MCF 10A (cell line): Measurements from ENCODE around the gene LRBA. TPM values are rescaled to one million over a fixed set of nuclear protein-coding genes. Genes with fewer than 3 reads are reported as not detected.

Experiments used
- BruUV-seq: library from RNA; stranded (reverse); fragments of 400-500 nt; replicated peaks from 2 replicates; lab custom pipeline; 2021; lab: Mats Ljungman, UMichigan
- CTCF ChIA-PET: fragments of 300-600 bp; sonication (Branson Sonifier 250); formaldehyde crosslinking; extraction: SDS; loops from one replicate; lab custom pipeline; 2021; ENCODE audit warnings: antibody characterized with exemption, inconsistent platforms; lab: Yijun Ruan, JAX
- POLR2A ChIA-PET: fragments of 300-600, 350-650 bp; sonication (Branson Sonifier 250); formaldehyde crosslinking; extraction: SDS; loops from one replicate; lab custom pipeline; 2020; ENCODE audit warnings: antibody characterized with exemption, inconsistent platforms; lab: Yijun Ruan, JAX
- DNase-seq: peaks from one replicate; pipeline ENCODE4 v3.0.0-alpha.2; 2018; ENCODE audit not compliant: unreplicated experiment
- H3K27ac Mint-ChIP-seq: one replicate; pipeline ENCODE4 v1.8.0; 2022; ENCODE audit warnings: mild to moderate bottlenecking, low read depth, mixed read lengths; ENCODE audit not compliant: unreplicated experiment
- H3K27me3 Mint-ChIP-seq: one replicate; pipeline ENCODE4 v1.8.0; 2022; ENCODE audit warnings: mixed read lengths; ENCODE audit not compliant: insufficient read depth, unreplicated experiment
- H3K36me3 Mint-ChIP-seq: one replicate; pipeline ENCODE4 v1.8.0; 2022; ENCODE audit warnings: mild to moderate bottlenecking, moderate library complexity, mixed read lengths; ENCODE audit not compliant: insufficient read depth, unreplicated experiment
- H3K4me1 Mint-ChIP-seq: one replicate; pipeline ENCODE4 v1.8.0; 2022; ENCODE audit warnings: mixed read lengths; ENCODE audit not compliant: insufficient read depth, unreplicated experiment
- H3K4me3 Mint-ChIP-seq: one replicate; pipeline ENCODE4 v1.8.0; 2022; ENCODE audit warnings: mild to moderate bottlenecking, moderate library complexity, mixed read lengths; ENCODE audit not compliant: unreplicated experiment
- H3K9me3 Mint-ChIP-seq: one replicate; pipeline ENCODE4 v1.8.0; 2022; ENCODE audit warnings: mixed read lengths; ENCODE audit not compliant: unreplicated experiment
- intact Hi-C: fragments of 100-400 bp; cut with micrococcal nuclease; formaldehyde crosslinking; loops from 2 replicates; pipeline ENCODE4 v1.14.1; 2022
- total RNA-seq: library from RNA; stranded (reverse); gene quantifications from 2 replicates; pipeline ENCODE4 v1.2.3, GENCODE V29; 2022
- TF ChIP-seq, protein P1 (sequence below): fragments of 200-600 bp; IDR thresholded peaks from one replicate; pipeline ENCODE4 v1.8.0; 2022; ENCODE audit warnings: antibody characterized with exemption, mild to moderate bottlenecking; ENCODE audit not compliant: unreplicated experiment

The LRBA gene
- total RNA-seq, 1 experiment from 2014 or later = 64.5 TPM

DNA sequence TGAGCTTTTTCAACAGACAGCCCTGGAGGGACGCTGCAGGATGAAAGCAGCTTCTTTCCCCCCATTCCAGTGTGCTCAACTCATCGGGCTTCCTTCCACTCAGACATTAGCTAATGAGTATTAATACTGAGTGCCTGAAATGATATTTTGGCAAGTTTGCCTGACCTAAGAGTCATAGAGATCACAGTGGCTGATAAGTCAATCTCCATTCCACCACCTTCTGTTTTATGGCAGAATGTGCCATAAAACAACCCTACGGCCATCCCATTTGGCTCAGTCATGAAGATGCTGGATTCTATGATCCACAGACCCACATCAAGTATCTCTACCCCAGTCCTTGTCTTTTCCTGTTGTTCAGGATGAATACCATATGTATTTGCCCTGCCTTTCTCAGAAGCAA, 481.4 kb downstream of the LRBA start:
- no peak for DNase-seq
- Mint-ChIP-seq H3K27ac (no peak overlapping the region), H3K9me3 (no peaks in the 10 kb centered on the region), H3K4me3 (no peak overlapping the region), H3K36me3 (peaks cover 13% of the 10 kb centered on the region), H3K27me3 (no peaks in the 10 kb centered on the region), H3K4me1 (no peaks in the 10 kb centered on the region)
- intact Hi-C loops = no loop called here
- TF ChIP-seq, protein P1, sequence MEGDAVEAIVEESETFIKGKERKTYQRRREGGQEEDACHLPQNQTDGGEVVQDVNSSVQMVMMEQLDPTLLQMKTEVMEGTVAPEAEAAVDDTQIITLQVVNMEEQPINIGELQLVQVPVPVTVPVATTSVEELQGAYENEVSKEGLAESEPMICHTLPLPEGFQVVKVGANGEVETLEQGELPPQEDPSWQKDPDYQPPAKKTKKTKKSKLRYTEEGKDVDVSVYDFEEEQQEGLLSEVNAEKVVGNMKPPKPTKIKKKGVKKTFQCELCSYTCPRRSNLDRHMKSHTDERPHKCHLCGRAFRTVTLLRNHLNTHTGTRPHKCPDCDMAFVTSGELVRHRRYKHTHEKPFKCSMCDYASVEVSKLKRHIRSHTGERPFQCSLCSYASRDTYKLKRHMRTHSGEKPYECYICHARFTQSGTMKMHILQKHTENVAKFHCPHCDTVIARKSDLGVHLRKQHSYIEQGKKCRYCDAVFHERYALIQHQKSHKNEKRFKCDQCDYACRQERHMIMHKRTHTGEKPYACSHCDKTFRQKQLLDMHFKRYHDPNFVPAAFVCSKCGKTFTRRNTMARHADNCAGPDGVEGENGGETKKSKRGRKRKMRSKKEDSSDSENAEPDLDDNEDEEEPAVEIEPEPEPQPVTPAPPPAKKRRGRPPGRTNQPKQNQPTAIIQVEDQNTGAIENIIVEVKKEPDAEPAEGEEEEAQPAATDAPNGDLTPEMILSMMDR = no peak
- BruUV-seq = no TSS peak
- ChIA-PET CTCF (no interaction called here), POLR2A (interaction anchor here (1.4 kb wide), 1 partner anchor 25 kb away, joined by 3 read pairs; no protein-coding TSS in a partner anchor)

DNA sequence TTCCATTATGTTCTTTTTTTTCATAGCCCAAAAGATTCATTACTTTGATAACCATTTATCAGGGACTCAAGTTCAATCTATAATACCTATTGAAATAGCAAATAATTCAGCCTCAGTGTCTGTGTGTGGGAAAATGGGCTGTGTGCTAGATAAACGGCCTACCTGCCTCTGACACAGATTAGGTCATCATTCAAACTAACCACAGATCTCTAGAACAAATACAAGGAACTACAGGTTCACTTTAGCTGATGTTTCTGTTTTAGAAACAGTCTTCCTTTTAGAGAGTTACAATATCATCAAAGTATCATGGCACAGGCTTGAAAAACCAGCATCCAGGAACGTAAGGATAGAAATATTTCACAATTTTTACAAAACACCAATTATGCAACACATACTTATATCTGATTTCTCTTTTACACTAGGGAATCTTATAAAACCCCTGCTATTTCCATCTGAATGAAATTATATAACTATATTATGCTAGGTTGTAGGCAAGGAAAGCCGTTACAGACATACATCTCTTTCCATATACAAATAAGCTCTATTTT, 489.7 kb downstream of the LRBA start:
- intact Hi-C loops = no loop called here
- Mint-ChIP-seq H3K4me1 (no peaks in the 10 kb centered on the region), H3K9me3 (no peaks in the 10 kb centered on the region), H3K4me3 (no peak overlapping the region), H3K27me3 (no peaks in the 10 kb centered on the region), H3K27ac (no peak overlapping the region), H3K36me3 (no peaks in the 10 kb centered on the region)
- TF ChIP-seq, protein P1 = no peak
- ChIA-PET POLR2A (interaction anchor here (0.7 kb wide), 1 partner anchor 25 kb away, joined by 7 read pairs; no protein-coding TSS in a partner anchor), CTCF (no interaction called here)
- no peak for DNase-seq
- no TSS peak for BruUV-seq

DNA sequence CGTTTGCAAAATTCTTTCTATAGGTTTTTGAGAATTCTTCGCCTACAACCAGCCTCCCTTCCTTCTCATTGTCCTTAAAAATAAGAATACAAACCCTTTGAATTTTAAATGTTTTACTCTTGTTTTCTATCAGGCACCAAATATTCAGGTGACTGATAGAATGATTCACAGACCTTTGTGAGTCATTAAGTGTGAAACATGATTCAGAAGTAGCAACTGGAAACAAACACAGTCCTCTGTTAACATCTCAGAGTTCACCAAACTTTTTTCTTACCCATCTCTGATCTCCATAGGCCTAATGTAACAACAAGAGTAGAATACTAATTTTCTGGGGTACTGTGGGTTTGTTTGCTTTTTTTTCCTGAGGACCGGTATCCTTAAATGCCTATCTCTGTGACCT, 496.5 kb downstream of the LRBA start:
- POLR2A ChIA-PET = interaction anchor here (1.0 kb wide), 1 partner anchor 12 kb away, joined by 3 read pairs; no protein-coding TSS in a partner anchor
- BruUV-seq = no TSS peak
- DNase-seq = peak; percentile 64
- CTCF ChIA-PET = no interaction called here
- Mint-ChIP-seq H3K4me3 (peak overlapping the region; percentile 49), H3K9me3 (no peaks in the 10 kb centered on the region), H3K27me3 (no peaks in the 10 kb centered on the region), H3K36me3 (peaks cover 6% of the 10 kb centered on the region), H3K4me1 (peaks cover 19% of the 10 kb centered on the region), H3K27ac (peak overlapping the region; percentile 92)
- intact Hi-C loops = no loop called here
- TF ChIP-seq, protein P1 = no peak

DNA sequence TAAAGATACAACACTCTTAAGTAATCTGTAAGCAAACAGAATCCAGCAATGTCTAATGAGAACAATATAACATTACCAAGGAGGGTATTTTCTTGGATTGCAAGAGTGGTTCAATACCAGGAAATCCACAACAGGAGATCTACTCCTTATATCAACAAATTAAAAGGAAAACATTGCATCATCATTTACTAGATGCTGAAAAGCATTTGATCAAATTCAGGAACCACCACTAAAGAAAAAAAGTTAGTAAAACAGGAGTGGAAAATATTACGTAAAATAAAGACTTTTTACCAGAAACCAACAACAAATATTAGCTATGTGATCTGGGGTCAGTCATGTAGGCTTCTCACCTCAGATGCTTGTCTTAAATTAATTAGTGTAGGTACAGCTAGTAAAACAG, 499.9 kb downstream of the LRBA start:
- TF ChIP-seq, protein P1 = no peak
- Mint-ChIP-seq H3K27ac (no peak overlapping the region), H3K9me3 (no peaks in the 10 kb centered on the region), H3K27me3 (no peaks in the 10 kb centered on the region), H3K4me1 (peaks cover 31% of the 10 kb centered on the region), H3K4me3 (no peak overlapping the region), H3K36me3 (peaks cover 6% of the 10 kb centered on the region)
- BruUV-seq = no TSS peak
- ChIA-PET POLR2A (interaction anchor here (1.0 kb wide), 1 partner anchor 196 kb away, joined by 4 read pairs; no protein-coding TSS in a partner anchor), CTCF (no interaction called here)
- intact Hi-C loops = no loop called here
- peak; percentile 22 for DNase-seq
